Uterus (tissue), 2 donors: ENCODE measurements around the gene DPY19L3.

ENCODE experiments used
- POLR2A ChIP-seq, 2 donors: fragments of 450-650 bp; IDR thresholded peaks; one replicate each; pipeline ENCODE4 v1.6.1; 2016; ENCODE audit warnings: antibody characterized with exemption in 2 of 2, mild to moderate bottlenecking in 1 of 2, moderate library complexity in 1 of 2
- TF ChIP-seq, protein P1 (sequence below), 4 experiments: fragments of 200-600 bp in 2 of 4; fragments of 450-650 bp in 2 of 4; sonication (generic) in 2 of 4; IDR thresholded peaks; one replicate each; pipeline ENCODE4 v1.5.1; 2016 to 2019; ENCODE audit warnings: antibody characterized with exemption in 4 of 4, mild to moderate bottlenecking in 2 of 4, moderate library complexity in 1 of 4

DNA sequence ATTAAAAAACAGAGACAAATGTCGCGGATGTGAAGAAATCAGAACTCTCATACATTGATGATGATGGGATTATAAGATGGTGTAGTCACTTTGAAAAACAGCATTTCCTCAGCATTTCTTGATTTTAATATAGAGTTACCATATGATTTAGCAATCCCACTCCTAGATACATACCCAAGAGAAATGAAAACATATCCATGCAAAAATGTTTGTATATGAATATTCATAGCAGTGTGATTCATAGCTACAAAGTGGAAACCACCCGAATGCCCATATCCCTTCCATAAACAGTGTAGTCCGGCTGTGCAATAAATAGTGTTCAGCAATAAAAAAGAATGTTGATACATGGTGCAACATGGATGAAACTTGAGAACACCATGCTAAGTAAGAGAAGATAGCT is 44.6 kb downstream of the DPY19L3 start:
- TF ChIP-seq, protein P1, sequence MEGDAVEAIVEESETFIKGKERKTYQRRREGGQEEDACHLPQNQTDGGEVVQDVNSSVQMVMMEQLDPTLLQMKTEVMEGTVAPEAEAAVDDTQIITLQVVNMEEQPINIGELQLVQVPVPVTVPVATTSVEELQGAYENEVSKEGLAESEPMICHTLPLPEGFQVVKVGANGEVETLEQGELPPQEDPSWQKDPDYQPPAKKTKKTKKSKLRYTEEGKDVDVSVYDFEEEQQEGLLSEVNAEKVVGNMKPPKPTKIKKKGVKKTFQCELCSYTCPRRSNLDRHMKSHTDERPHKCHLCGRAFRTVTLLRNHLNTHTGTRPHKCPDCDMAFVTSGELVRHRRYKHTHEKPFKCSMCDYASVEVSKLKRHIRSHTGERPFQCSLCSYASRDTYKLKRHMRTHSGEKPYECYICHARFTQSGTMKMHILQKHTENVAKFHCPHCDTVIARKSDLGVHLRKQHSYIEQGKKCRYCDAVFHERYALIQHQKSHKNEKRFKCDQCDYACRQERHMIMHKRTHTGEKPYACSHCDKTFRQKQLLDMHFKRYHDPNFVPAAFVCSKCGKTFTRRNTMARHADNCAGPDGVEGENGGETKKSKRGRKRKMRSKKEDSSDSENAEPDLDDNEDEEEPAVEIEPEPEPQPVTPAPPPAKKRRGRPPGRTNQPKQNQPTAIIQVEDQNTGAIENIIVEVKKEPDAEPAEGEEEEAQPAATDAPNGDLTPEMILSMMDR (IDR thresholded peaks at IDR 0.05) = no peak
- no peak for TF ChIP-seq POLR2A (IDR thresholded peaks at IDR 0.05)
